GM18511 (cell line): Measurements from ENCODE around the gene DENND1C.
A peak's percentile ranks its signal among the peaks of the same experiment; 100 is the strongest.

Source experiments
- ATAC-seq: cut with Tn5 transposase; IDR thresholded peaks from one replicate; pipeline ENCODE4 v1.9.1; 2021; ENCODE audit warnings: mild to moderate bottlenecking, moderate library complexity; ENCODE audit not compliant: unreplicated experiment

The DENND1C gene

GRCh38 chr19:6480848-6481415 lies 655 bp downstream of the DENND1C start:
- no peak for ATAC-seq

- ATAC-seq: no peak
Observed at GRCh38 chr19:6479836-6480398, 1.7 kb downstream of the DENND1C start.

DNA sequence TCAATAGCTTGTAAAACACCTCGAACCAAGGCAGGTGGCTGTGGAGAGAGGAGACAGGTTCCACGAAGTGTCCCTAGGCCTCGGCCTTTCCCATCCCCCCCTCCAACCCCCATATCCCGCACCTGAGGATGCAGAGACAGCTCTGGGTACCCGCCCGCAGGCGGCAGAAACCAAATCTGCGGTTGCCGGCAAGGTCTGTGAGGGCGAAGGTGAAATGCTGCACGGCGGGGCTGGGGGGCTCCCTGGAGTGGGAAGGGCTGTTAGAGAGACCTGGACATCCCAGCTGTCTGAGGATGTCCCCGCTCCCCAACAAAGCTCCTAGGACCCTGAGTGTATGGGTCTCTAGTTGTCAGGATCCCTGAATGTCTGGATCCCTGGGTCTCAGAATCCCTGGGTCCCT lies 2.8 kb downstream of the DENND1C start:
- no peak for ATAC-seq

DNA sequence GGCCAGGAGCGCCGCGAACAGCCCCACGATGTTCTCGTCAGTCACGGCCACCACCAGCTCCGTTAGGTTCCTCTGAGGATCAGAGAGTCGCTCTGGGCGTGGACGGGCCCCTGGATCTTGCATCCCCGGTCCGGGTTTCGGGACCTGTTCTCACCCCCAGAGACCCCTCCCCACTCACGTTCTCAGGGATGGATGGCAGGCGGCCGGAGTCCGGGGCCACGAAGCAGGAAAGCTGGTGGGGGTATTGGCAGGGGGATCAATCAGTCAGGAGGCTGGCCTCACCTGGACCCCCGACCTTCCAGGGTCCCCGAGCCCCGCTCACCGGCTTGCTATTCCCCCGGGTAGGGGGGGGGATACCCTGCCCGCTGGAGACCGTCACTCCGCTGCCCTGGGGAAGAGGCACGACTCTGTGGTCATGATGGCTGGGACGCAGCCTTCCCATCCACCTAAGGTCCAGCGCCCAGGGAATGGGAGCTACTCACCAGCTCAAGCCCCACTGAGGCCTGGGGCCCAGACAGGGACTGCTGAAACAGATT lies 4.6 kb downstream of the DENND1C start:
- ATAC-seq: no peak

GRCh38 chr19:6476155-6476895 lies 5.3 kb downstream of the DENND1C start:
- no peak for ATAC-seq

- no peak for ATAC-seq
Observed at GRCh38 chr19:6475321-6476108, 6.1 kb downstream of the DENND1C start.

- no peak for ATAC-seq
Observed at GRCh38 chr19:6473647-6474046, 7.9 kb downstream of the DENND1C start.

DNA sequence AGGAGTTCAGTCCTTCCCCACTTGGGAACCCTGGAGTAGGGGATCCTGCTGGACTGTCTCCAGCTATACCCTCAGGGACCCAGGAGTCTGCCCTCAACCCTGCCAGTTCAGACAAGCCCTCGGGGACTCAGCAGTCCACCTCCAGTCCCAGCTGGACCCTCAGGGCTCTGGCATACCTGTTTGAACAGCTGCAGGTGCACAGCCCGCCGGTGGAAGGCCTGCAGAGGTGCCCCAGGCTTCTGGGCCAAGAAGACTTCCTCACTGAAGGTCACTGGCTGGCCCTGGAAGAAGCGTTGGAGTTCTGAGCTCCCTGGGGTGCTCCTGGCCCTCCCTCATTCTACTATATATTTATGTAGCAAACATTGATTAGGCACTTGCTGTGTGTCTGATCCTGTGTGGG lies 8.9 kb downstream of the DENND1C start:
- no peak for ATAC-seq

DNA sequence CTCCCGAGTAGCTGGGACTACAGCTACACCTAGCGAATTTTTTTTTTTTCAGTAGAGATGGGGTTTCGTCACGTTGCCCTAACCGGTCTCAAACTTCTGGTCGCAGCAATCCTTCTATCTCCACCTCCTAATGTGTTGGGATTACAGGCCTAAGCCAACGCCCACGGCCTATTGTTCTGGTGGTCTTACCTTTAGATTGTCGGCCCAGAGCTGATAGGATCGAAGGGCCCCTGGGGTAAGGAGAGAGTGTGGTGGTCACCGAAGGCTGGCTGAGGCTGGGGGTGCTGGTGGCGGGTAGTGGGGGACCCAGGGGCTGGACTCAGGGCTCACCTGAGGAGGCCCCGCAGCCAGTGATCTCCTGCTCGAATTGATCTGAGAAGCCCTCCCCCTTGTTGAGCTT lies 10.5 kb downstream of the DENND1C start:
- ATAC-seq: no peak

DNA sequence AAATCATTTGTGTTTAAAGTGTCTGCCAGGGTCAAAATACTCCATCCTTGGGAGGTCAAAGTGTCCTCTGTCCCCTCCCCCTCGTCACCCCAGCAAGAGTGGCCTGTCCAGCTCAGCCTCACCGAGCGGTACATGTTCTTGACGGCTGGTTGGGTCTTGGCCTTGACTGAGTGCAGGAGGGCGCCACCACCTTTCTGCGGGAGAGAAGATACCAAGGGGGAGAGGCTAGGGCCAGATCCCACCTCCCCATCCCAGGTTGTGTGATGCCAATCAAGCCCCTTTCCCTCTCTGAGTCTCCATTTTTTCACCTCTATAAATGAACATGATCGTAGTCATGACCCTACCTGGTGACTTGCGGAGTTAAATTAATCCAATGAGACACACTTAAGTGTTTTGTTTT lies 11.4 kb downstream of the DENND1C start:
- no peak for ATAC-seq

DNA sequence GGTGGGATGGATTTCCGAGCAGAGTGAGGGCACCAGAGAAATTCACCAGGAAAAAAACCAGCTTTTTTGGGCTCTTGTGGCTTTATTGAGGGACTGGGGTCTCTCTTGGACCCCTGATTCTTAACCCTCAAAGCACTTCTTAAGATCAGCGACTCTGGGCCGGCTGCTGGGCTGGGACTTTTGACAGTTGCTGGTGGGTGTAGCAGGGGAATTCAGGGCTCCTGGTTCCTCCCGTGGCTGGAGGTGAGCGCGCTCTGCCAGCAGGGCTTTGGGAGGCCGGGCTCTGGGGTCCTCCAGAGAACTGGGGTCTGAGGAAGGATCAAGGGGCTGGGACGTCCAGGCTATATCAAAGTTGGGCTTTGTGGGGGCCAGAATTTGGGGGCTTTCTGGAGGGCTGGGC lies 14.2 kb downstream of the DENND1C start:
- no peak for ATAC-seq

DNA sequence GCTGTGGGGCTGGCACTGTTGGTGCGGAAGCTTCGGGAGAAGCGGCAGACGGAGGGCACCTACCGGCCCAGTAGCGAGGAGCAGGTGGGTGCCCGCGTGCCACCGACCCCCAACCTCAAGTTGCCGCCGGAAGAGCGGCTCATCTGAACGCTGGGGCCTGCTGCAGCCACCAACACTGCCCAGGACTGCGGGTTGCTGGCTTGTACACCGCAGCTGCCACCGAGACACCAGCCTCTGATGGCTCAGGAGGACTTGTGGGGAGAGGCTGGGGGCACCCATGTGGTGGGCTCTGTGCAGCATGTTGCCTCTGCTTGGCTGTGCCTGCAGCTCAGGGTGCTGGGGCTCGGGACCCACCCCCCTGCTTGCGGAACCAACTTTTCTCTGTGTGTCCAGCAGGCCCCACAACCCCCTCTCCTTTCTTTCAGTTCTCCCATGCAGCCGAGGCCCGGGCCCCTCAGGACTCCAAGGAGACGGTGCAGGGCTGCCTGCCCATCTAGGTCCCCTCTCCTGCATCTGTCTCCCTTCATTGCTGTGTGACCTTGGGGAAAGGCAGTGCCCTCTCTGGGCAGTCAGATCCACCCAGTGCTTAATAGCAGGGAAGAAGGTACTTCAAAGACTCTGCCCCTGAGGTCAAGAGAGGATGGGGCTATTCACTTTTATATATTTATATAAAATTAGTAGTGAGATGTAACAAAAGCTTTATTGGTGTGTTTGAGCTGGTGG lies 14.9 kb downstream of the DENND1C start:
- no peak for ATAC-seq

DNA sequence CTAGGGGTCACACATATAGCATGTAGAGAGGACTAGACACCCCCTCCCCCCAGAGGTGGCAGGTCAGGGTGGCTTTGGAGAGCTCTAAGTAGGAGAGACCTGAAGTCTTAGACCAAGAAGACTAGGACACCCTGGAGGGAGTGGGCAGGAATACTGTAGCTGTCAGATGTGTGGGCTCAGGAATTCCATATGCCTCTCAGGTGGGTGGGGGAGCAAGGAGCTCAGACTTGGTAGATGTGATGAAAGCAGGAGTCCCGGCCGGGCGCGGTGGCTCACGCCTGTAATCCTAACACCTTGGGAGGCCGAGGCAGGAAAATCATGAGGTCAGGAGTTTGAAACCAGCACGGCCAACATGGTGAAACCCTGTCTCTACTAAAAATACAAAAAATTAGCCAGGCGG lies 15.9 kb downstream of the DENND1C start:
- no peak for ATAC-seq

GRCh38 chr19:6465006-6465405 lies 16.6 kb downstream of the DENND1C start:
- no peak for ATAC-seq

DNA sequence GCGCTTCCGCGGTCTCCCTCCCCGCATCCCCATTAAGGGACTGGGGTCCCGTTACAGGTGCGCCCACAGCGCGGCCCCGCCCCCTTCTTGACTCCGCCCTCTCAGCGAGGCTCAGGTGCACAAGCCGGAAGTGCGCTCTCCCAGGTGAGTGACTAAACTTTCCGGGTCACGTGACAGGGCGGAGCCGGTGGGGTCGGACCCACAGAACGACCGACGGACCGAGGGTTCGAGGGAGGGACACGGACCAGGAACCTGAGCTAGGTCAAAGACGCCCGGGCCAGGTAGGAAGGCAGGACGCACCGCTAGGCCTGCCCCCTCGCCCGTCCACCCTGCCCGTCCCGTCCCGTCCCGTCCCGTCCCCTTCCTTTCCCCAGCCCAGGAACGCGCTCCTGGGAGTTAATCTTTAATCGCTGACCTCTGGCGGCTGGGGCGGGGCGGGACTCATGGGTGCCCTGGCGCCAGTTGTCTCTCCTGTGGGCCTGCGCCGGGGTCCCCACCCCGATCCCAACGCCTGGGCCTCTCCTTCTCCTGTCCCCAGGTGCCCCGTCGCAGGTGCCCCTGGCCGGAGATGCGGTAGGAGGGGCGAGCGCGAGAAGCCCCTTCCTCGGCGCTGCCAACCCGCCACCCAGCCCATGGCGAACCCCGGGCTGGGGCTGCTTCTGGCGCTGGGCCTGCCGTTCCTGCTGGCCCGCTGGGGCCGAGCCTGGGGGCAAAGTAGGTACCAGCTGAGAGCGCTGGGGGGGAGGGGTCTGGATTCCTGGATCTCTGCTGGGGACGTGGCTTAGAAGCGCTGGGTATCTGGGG lies 17.3 kb downstream of the DENND1C start, which contains the start of gene CRB3:
TSS of gene CRB3 (plus strand) at position 202 of the 804 bp plus-strand sequence. CDS start at position 633, 431 bp downstream.
- ATAC-seq: no peak

GRCh38 chr19:6460099-6460884 lies 21.3 kb downstream of the DENND1C start:
- ATAC-seq: peak; percentile 78

- ATAC-seq: peak; percentile 42
Observed at GRCh38 chr19:6459262-6460098, 22.1 kb downstream of the DENND1C start, which contains the start of gene SLC25A23. Gene SLC25A23, minus strand, starts transcription at chr19:6459792. Its CDS starts 164 bp downstream, at chr19:6459628.

GRCh38 chr19:6458695-6459261 lies 22.8 kb downstream of the DENND1C start:
- no peak for ATAC-seq
